A549 (cell line): ENCODE results near the gene PYGB.

ENCODE experiments used
- RCOR1 ChIP-seq: fragments of 150-350 bp; IDR thresholded peaks from 2 replicates; pipeline ENCODE4 v1.6.1; 2014; ENCODE audit warnings: antibody characterized with exemption, low read length, low read depth
- TF ChIP-seq, protein P1 (sequence below): fragments of >200 bp; sonication (Bioruptor Twin); formaldehyde crosslinking; IDR thresholded peaks from 3 replicates; pipeline ENCODE4 v1.5.1; 2016

DNA sequence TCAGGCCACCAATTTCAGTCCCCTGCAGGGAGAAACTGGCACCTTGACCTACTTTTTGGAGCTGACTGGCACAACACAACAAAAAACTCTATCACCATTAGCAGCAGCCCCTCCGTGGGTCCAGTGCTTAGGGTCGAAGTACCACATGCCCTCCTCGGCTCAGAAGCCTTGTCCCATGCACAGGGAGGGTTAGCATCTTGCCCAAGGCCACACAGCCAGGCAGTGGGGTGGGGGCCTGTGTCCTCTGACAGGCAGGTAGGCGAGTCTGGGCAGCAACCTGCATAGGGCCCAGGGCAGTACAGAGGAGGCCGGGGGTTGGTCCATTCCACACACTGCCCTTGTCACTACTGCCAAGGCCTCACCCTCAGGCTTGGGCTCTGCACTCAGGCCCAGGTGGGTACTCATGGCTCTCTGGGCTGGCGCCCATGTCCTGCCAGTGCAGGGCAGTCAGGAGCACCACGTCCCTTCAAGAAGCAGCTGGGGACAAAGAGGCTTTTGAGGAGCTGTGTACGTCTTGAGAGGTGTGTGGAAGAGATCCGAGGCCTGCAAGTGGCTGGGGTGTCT lies 53.6 kb downstream of the PYGB start:
- TF ChIP-seq, protein P1, sequence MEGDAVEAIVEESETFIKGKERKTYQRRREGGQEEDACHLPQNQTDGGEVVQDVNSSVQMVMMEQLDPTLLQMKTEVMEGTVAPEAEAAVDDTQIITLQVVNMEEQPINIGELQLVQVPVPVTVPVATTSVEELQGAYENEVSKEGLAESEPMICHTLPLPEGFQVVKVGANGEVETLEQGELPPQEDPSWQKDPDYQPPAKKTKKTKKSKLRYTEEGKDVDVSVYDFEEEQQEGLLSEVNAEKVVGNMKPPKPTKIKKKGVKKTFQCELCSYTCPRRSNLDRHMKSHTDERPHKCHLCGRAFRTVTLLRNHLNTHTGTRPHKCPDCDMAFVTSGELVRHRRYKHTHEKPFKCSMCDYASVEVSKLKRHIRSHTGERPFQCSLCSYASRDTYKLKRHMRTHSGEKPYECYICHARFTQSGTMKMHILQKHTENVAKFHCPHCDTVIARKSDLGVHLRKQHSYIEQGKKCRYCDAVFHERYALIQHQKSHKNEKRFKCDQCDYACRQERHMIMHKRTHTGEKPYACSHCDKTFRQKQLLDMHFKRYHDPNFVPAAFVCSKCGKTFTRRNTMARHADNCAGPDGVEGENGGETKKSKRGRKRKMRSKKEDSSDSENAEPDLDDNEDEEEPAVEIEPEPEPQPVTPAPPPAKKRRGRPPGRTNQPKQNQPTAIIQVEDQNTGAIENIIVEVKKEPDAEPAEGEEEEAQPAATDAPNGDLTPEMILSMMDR = no peak
- no peak for TF ChIP-seq RCOR1
